Left lung (tissue), 10 donors: Measurements from ENCODE around the gene PDLIM7. TPM values are rescaled to one million over a fixed set of nuclear protein-coding genes. Genes with fewer than 3 reads are reported as not detected.

Experiments
- ATAC-seq: fragments of 200-7000 bp; cut with Tn5 transposase; one replicate; pipeline ENCODE4 v1.9.1; 2020; ENCODE audit warnings: moderate library complexity
- DNase-seq, 4 donors: peaks; one replicate each; pipeline ENCODE4 v3.0.0-alpha.2; 2013 to 2020
- H3K27ac ChIP-seq, 2 donors: fragments of 200-600 bp; sonication (generic) in 1 of 2; one replicate each; pipeline versions ENCODE4 v1.5.0 to v1.8.0; 2020 to 2021
- H3K27me3 ChIP-seq, 2 donors: fragments of 200-600 bp; sonication (generic) in 1 of 2; one replicate each; pipeline versions ENCODE4 v1.5.0 to v1.8.0; 2020 to 2021
- H3K36me3 ChIP-seq, 2 donors: fragments of 200-600 bp; sonication (generic) in 1 of 2; one replicate each; pipeline versions ENCODE4 v1.5.0 to v1.8.0; 2020 to 2021
- H3K4me1 ChIP-seq, 2 donors: fragments of 200-600 bp; one replicate each; pipeline ENCODE4 v1.8.0; 2021
- H3K4me3 ChIP-seq, 2 donors: fragments of 200-600 bp; sonication (generic) in 1 of 2; one replicate each; pipeline versions ENCODE4 v1.5.0 to v1.8.0; 2020 to 2021; ENCODE audit warnings: mild to moderate bottlenecking in 1 of 2
- H3K9me3 ChIP-seq, 2 donors: fragments of 200-600 bp; sonication (generic) in 1 of 2; one replicate each; pipeline versions ENCODE4 v1.5.0 to v1.8.0; 2020 to 2021
- CTCF ChIP-seq, 2 donors: fragments of 200-600 bp; sonication (generic) in 1 of 2; IDR thresholded peaks; one replicate each; pipeline versions ENCODE4 v1.5.0 to v1.8.0; 2021; ENCODE audit warnings: antibody characterized with exemption in 2 of 2
- intact Hi-C, 2 donors: fragments of 100-400 bp; cut with DNase I; formaldehyde crosslinking; loops; one replicate each; pipeline versions ENCODE4 v1.11.2 to v1.14.2; 2022
- polyA plus RNA-seq, 6 donors: library from polyadenylated mRNA; unstranded; fragments of 120-200 nt; gene quantifications; one replicate each; pipeline ENCODE4 v1.2.1, GENCODE V29; 2013; ENCODE audit not compliant: insufficient read length in 6 of 6
- total RNA-seq, 2 donors: library from RNA; stranded (reverse); fragmentation: NEBNext Ultra II Directional; extraction: Animal tissue kit (Norgen Biotek cat#: 25700); gene quantifications; one replicate each; pipeline ENCODE4 v1.2.1, GENCODE V29; 2021
- donor health status: DM: no; HTN: yes; CAD: no.
- donor health status: DM: no; HTN: no; CAD: no.

PDLIM7 gene
- total and polyA plus RNA-seq, 8 donors, result 60.9 to 141 (median 90.2) TPM

DNA sequence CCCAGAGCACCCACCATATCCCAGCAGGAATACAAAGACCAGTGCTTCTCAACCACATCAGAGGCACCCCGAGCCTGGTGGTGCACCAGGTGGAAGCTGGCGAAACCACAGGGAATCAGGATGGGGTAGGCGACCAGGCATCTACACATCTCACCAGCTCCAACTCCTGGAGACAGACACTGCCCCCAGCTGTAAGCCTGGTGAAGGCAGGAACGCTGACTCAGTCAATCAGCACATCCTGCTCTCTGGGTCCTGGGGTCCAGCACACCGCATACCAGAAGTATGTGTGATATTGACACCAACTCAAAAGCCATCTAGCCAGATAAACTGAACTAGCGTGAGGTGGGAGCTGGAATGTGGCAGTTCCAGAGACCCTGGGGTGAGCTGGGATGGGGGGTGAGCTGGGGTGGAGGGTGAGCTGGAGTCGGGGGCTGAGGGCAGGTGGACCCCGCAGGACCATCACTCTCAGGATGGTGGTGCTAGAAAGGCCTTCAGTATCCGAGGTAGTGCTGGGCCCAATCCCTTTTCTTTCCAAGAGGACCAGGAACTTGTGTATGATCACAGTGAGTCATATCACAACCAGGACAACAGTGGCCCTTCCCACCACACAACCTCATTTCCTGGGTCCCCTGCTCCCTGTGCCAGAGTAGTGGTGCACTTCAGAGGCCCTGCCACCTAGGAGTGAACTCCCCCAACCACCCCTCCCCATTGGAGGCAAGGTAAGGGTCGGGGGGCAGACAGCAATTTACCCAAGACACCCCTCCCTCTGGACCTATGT, 26.5 kb downstream of the PDLIM7 start:
- peaks cover 0 to 33% of the 10 kb centered on the region in 2 donors for H3K27me3 ChIP-seq
- peaks cover 0 to 17% of the 10 kb centered on the region in 2 donors for H3K36me3 ChIP-seq
- no peak overlapping the region for H3K4me3 ChIP-seq
- ATAC-seq (no peak), DNase-seq (no peak)
- H3K4me1 ChIP-seq, result peaks cover 11 to 18% of the 10 kb centered on the region in 2 donors
- intact Hi-C loops, result no loop called here
- H3K9me3 ChIP-seq, result no peaks in the 10 kb centered on the region
- no peak overlapping the region for H3K27ac ChIP-seq
- TF ChIP-seq CTCF (IDR thresholded peaks at IDR 0.05), result no peak

DNA sequence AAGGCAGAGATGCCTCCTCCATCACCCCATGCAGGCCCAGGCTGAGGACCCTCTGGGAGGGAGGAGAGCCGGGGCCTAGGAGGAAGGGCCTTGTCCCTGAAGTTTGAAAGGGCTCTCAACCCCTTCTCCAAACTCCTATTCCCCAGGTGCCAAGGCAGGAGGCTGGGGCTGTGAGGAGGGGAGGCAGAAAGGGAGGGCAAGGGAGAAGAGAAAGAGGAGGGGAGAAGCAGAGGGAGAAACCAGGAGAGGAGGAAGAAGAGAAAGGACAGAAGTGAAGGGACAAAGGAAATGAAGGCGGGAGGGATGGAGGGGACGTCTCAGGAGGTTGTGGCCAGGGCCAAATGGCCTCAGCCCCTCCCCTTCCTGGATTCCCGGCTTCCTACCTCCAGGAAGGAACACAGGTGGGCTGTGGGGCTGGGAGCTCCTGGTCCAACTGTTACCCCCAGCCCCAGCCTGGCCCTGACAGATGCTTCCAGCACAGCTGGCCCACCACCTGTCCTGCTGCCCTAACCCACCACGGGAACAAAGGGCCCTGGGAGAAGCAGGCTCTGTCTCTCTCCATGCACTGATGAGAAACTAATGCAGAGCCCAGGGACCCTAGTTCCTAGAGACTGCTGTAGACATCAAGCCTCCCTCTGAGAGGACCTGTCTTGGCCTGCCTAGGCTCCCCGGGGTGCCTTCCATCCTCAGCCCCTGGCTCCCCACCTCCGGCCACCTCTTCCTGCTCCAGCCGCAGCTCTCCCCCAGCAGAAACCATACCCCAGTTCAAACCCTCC, 27.5 kb downstream of the PDLIM7 start:
- DNase-seq (no peak), ATAC-seq (no peak)
- H3K4me1 ChIP-seq, result peaks cover 11 to 18% of the 10 kb centered on the region in 2 donors
- H3K27me3 ChIP-seq, result peaks cover 0 to 33% of the 10 kb centered on the region in 2 donors
- intact Hi-C loops, result no loop called here
- H3K9me3 ChIP-seq, result no peaks in the 10 kb centered on the region
- H3K27ac ChIP-seq, result no peak overlapping the region
- H3K36me3 ChIP-seq, result peaks cover 0 to 27% of the 10 kb centered on the region in 2 donors
- H3K4me3 ChIP-seq, result no peak overlapping the region
- TF ChIP-seq CTCF (IDR thresholded peaks at IDR 0.05), result no peak

DNA sequence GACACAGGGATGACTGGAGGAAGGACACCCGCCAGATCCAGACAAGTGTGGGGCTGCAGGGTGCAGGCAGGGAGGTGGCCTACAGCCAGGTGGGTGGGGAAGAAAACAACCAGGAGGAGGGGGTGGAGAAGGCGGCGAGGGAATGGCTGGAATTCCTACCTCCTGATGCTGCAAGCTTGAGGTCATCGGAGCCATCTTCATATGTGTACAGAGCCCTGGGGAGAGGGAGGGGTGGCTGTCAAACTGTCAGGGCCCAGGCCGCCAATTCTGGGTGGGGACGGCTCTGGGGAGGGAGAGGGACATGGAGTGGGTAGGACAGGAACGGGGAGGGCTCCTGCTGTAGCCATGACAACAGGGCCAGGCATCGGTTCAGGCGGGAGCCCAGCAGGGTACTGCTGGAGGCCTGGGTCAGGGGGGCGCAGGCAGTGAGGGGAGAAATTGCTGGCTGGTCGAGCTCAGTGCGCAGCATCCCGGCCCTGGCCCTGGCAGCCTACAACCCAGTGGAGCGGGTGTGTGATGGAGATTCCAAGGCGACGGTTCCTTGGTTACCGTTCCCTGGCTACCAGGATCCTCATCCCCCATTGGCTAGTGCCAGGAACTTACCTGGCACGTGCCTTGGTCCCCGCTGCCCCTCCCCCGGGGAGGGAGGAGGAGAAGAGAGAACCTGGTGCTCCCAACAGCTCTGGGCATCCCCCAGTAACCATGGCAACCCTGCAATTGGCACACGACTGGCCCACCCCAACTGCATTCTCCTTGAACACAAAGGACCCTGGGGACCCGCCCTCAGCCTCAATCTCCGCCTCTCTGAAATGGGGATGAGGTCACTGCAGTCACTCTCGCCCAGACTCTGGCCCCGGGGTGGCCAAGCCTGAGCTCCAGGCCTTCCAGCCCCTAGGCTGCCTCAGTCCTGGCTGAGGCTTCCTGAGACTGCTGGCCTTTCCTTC, 28.4 kb downstream of the PDLIM7 start:
- Histone ChIP-seq H3K4me1 (peaks cover 11 to 18% of the 10 kb centered on the region in 2 donors), H3K9me3 (no peaks in the 10 kb centered on the region), H3K4me3 (no peak overlapping the region), H3K27ac (no peak overlapping the region), H3K36me3 (peaks cover 0 to 27% of the 10 kb centered on the region in 2 donors), H3K27me3 (peaks cover 0 to 23% of the 10 kb centered on the region in 2 donors)
- DNase-seq (peak in 1 of 4 donors; percentile 70), ATAC-seq (no peak)
- intact Hi-C loops, result no loop called here
- no peak for TF ChIP-seq CTCF (IDR thresholded peaks at IDR 0.05)

DNA sequence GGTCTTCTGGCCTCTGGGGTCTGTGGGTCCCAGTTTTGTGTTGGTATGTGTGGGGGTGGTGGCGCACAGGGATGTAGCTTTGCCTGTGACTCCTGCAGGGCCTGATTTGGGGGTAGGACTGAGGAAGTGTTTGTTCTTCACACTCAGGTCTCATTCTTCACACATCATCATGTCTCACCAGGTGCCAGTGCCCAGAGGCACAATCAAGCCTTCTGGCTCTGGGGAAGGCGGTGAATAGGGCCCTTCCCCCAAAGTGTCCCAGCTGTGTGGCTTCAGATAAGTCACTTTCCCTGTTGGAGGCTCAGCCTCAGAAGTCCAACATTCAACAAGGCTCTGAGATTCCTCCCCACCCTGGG, 29.1 kb downstream of the PDLIM7 start:
- peaks cover 0 to 27% of the 10 kb centered on the region in 2 donors for H3K36me3 ChIP-seq
- no peak for ATAC-seq
- intact Hi-C loops, result no loop called here

More for the DNA sequence above, 29.1 kb downstream of the PDLIM7 start:
- no peak for DNase-seq
- Histone ChIP-seq H3K27me3 (peaks cover 0 to 17% of the 10 kb centered on the region in 2 donors), H3K9me3 (no peaks in the 10 kb centered on the region), H3K4me1 (peaks cover 11 to 18% of the 10 kb centered on the region in 2 donors), H3K4me3 (no peak overlapping the region), H3K27ac (no peak overlapping the region)
- no peak for TF ChIP-seq CTCF (IDR thresholded peaks at IDR 0.05)
